ENCODE results near the gene EPN1. TPM values are rescaled to one million over a fixed set of nuclear protein-coding genes. Genes with fewer than 3 reads are reported as not detected.
A peak's percentile ranks its signal among the peaks of the same experiment; 100 is the strongest.

EPN1 gene
- total RNA-seq, 1 experiment from 2014 or later = 197 TPM

- peaks cover 14% of the 10 kb centered on the region for H3K36me3 ChIP-seq (ENCODE audit: control insufficient read depth, insufficient read depth, low read length)
- H3K4me1 Mint-ChIP-seq (ENCODE audit: low read depth, unreplicated experiment) = peaks cover 8% of the 10 kb centered on the region
- ChIA-PET POLR2A (interaction anchor here (1.0 kb wide), 1 partner anchor 39 kb away, joined by 3 read pairs; no protein-coding TSS in a partner anchor), CTCF (interaction anchor here (0.8 kb wide), 1 partner anchor 39 kb away, joined by 3 read pairs; no protein-coding TSS in a partner anchor)
- no peaks in the 10 kb centered on the region for H3K9me3 Mint-ChIP-seq (ENCODE audit: unreplicated experiment)
- H3K4me1 ChIP-seq = peaks cover 9% of the 10 kb centered on the region
- no TSS peak for BruUV-seq (replicated peaks)
- no peaks in the 10 kb centered on the region for H3K9me3 ChIP-seq
- no peak overlapping the region for H3K4me3 ChIP-seq (ENCODE audit: low read depth, low read length)
- no peak overlapping the region for H3K27ac Mint-ChIP-seq (ENCODE audit: unreplicated experiment)
- H3K4me3 Mint-ChIP-seq (ENCODE audit: unreplicated experiment) = no peak overlapping the region
- peaks cover 96% of the 10 kb centered on the region for H3K36me3 Mint-ChIP-seq (ENCODE audit: insufficient read depth, unreplicated experiment)
- TF ChIP-seq CTCF (IDR thresholded peaks at IDR 0.05; ENCODE audit: insufficient read depth in 1 of 2, low read depth in 1 of 2, low read length in 1 of 2, severe bottlenecking in 1 of 2, unreplicated experiment in 1 of 2) = no peak
- H3K27me3 Mint-ChIP-seq (ENCODE audit: insufficient read depth, unreplicated experiment) = no peaks in the 10 kb centered on the region
- peak in 1 of 2 experiments; percentile 25 for DNase-seq
- intact Hi-C loops (cut with micrococcal nuclease; ENCODE audit: unreplicated experiment) = no loop called here
- H3K27me3 ChIP-seq (replicated peaks; ENCODE audit: control insufficient read depth, insufficient read depth, low read length) = no peaks in the 10 kb centered on the region
These were observed 18.4 kb downstream of the EPN1 start for GRCh38 chr19:55693336-55693974.

GRCh38 chr19:55694241-55694655 is 19.2 kb downstream of the EPN1 start:
- peaks cover 88% of the 10 kb centered on the region for H3K36me3 Mint-ChIP-seq (ENCODE audit: insufficient read depth, unreplicated experiment)
- peak; percentile 50 to 68 for DNase-seq
- no peak overlapping the region for H3K4me3 Mint-ChIP-seq (ENCODE audit: unreplicated experiment)
- no peaks in the 10 kb centered on the region for H3K9me3 Mint-ChIP-seq (ENCODE audit: unreplicated experiment)
- TF ChIP-seq CTCF (IDR thresholded peaks at IDR 0.05; ENCODE audit: insufficient read depth in 1 of 2, low read depth in 1 of 2, low read length in 1 of 2, severe bottlenecking in 1 of 2, unreplicated experiment in 1 of 2) = peak in 1 of 2 experiments; percentile 34
- H3K4me3 ChIP-seq (ENCODE audit: low read depth, low read length) = no peak overlapping the region
- peaks cover 2% of the 10 kb centered on the region for H3K4me1 ChIP-seq
- CTCF ChIA-PET = interaction anchor here (0.8 kb wide), 1 partner anchor 40 kb away, joined by 3 read pairs; no protein-coding TSS in a partner anchor
- H3K36me3 ChIP-seq (ENCODE audit: control insufficient read depth, insufficient read depth, low read length) = peaks cover 14% of the 10 kb centered on the region
- no peak overlapping the region for H3K27ac Mint-ChIP-seq (ENCODE audit: unreplicated experiment)
- H3K9me3 ChIP-seq = no peaks in the 10 kb centered on the region
- peaks cover under 1% of the 10 kb centered on the region for H3K4me1 Mint-ChIP-seq (ENCODE audit: low read depth, unreplicated experiment)
- intact Hi-C loops (cut with micrococcal nuclease; ENCODE audit: unreplicated experiment) = no loop called here
- no peaks in the 10 kb centered on the region for H3K27me3 Mint-ChIP-seq (ENCODE audit: insufficient read depth, unreplicated experiment)
- no peaks in the 10 kb centered on the region for H3K27me3 ChIP-seq (replicated peaks; ENCODE audit: control insufficient read depth, insufficient read depth, low read length)
- POLR2A ChIA-PET = interaction anchor here (1.0 kb wide), 1 partner anchor 40 kb away, joined by 3 read pairs; no protein-coding TSS in a partner anchor
- BruUV-seq (replicated peaks) = no TSS peak

GRCh38 chr19:55694656-55695491 is 19.8 kb downstream of the EPN1 start:
- no peak for TF ChIP-seq CTCF (IDR thresholded peaks at IDR 0.05; ENCODE audit: insufficient read depth in 1 of 2, low read depth in 1 of 2, low read length in 1 of 2, severe bottlenecking in 1 of 2, unreplicated experiment in 1 of 2)
- no peaks in the 10 kb centered on the region for H3K4me1 ChIP-seq
- Mint-ChIP-seq H3K9me3 (ENCODE audit: unreplicated experiment) (no peaks in the 10 kb centered on the region), H3K36me3 (ENCODE audit: insufficient read depth, unreplicated experiment) (peaks cover 82% of the 10 kb centered on the region), H3K4me3 (ENCODE audit: unreplicated experiment) (no peak overlapping the region), H3K27me3 (ENCODE audit: insufficient read depth, unreplicated experiment) (no peaks in the 10 kb centered on the region), H3K27ac (ENCODE audit: unreplicated experiment) (no peak overlapping the region), H3K4me1 (ENCODE audit: low read depth, unreplicated experiment) (no peaks in the 10 kb centered on the region)
- TSS peak; percentile 53 for BruUV-seq (replicated peaks)
- H3K27me3 ChIP-seq (replicated peaks; ENCODE audit: control insufficient read depth, insufficient read depth, low read length) = no peaks in the 10 kb centered on the region
- H3K4me3 ChIP-seq (ENCODE audit: low read depth, low read length) = no peak overlapping the region
- ChIA-PET CTCF (no interaction called here), POLR2A (interaction anchor here (1.0 kb wide), 1 partner anchor 40 kb away, joined by 3 read pairs; no protein-coding TSS in a partner anchor)
- intact Hi-C loops (cut with micrococcal nuclease; ENCODE audit: unreplicated experiment) = no loop called here
- H3K36me3 ChIP-seq (ENCODE audit: control insufficient read depth, insufficient read depth, low read length) = peaks cover 12% of the 10 kb centered on the region
- DNase-seq = peak in 1 of 2 experiments; percentile 31
- H3K9me3 ChIP-seq = no peaks in the 10 kb centered on the region

Data from Caco-2 (cell line).